Cardiac fibroblast (primary cell): ENCODE results near the gene FXR2.

Experiments used
- DNase-seq, 2 donors: peaks; one replicate each; pipeline versions ENCODE4 v3.0.0 to v3.0.0-alpha.2; 2010; ENCODE audit warnings: low read depth in 2 of 2
- H3K4me3 ChIP-seq, 2 donors: replicated peaks in 1 of 2; 1 replicate in 1 of 2; 2 replicates in 1 of 2; pipeline ENCODE4 v1.5.1; 2011; ENCODE audit warnings: low read depth in 2 of 2, low read length in 2 of 2, mild to moderate bottlenecking in 2 of 2, moderate library complexity in 1 of 2
- CTCF ChIP-seq: IDR thresholded peaks from one replicate; pipeline ENCODE4 v1.5.1; 2011; ENCODE audit warnings: low read depth, mild to moderate bottlenecking, low read length, inconsistent platforms

Gene FXR2

DNA sequence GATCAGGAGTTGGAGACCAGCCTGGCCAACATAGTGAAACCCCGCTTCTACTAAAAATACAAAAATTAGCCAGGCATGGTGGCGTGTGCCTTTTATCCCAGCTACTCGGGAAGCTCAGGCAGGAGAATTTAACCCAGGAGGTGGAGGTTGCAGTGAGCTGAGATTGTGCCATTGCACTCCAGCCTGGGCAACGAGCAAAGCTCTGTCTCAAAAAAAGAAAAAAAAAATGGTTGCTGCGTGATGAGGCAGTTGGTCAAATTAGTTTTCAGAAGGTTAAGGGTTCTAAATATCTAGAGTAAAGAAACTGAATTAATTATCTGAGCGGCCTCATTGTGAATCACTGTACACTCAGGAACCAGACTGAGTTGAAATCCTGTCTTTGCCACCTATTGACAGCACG is 38.7 kb downstream of the FXR2 start:
- peak overlapping the region in 1 of 2 donors; percentile 99 for H3K4me3 ChIP-seq
- no peak for DNase-seq
- TF ChIP-seq CTCF: no peak

DNA sequence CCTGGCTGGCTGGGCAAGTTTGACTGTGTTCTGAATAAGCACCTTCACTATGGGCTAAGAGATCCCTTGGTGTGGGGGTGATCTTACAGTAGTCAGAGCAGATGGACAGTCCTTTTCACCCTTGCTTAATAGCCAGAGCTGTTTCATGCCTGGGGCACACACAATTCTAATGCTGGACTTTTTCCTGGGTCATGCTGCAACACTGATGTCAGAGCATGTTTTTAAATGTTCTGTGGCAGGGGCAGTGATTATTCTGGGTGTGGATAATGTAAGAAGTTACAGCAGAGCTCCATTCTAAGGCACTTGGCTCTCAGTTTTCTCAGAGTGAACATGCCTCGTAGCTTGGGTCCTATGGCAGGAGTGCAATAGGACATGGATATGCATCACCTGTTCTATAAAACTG is 39.2 kb downstream of the FXR2 start:
- DNase-seq: no peak
- no peak for TF ChIP-seq CTCF
- H3K4me3 ChIP-seq: peak overlapping the region in 1 of 2 donors; percentile 99

DNA sequence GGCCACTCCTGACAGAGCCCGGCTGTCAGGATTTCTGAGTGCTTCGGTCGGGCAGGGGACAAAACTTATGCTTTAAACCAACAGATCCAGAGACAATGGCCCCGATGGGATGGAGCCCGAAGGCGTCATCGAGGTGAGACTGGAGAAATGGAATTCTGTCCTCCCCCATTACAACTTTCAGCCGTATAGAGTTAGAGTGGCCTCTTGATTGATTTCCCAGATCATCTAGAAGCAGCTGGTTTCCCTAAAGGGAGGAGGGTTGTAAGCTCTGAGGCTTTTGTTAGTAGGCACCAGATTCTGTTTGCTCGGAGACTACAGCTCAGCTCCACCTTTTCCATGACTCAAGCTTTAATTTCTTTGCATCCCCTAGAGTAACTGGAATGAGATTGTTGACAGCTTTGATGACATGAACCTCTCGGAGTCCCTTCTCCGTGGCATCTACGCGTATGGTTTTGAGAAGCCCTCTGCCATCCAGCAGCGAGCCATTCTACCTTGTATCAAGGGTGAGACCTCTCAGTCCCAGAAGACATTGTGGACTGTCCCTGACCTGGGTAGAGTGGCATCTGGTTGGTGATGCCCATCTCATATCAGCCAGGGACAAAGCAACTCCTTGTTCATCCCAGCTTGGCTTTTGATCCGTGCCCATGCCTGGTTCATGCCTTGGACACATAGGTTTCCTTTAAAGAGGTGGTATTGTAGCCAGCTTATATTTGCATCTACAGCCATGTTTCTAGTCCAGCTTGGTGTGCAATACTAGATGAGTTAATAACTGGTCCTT is 40.3 kb downstream of the FXR2 start:
- peak in 1 of 2 donors; percentile 35 for DNase-seq

DNA sequence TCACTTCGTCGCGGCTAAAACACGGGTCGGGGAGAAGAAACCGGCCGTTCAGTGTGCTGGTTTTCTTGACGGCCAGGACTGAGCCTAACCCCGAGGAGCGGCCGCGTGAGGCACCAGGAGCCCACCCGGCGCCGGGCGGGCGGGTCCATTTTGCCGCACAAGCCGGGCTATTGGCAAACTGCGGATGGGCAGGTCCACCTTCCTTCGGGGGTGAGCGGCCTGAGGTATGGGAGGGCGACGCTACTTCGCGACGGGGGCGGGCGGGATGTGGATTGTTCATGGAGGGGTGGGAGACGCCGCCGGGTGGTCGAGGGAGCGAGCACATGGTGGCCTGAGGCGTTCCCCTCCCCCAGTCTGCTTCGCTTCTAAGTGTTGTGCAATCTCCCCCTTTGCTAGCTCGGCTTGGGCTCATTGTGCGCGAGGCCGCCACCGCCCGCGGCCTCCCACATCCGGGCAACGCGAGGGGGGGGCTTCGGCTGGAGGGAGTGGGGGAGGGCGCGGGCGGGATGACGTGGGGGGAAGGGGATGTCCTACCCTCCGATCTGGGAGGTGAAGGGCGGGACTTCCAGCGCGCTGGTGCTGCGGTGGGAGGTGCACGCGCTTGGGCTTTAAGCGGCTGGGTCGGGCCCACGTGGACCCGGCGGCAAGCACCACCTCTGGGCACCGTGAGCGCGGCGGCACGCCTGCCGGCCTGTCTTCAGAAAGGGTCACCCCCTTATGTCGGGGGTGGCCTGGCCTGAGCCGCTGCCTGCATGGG is 41.2 kb downstream of the FXR2 start:
- peak; percentile 94 to 97 for DNase-seq
- no peak for TF ChIP-seq CTCF
- H3K4me3 ChIP-seq: peak overlapping the region; percentile 98 to 99

More for the DNA sequence above, 40.3 kb downstream of the FXR2 start:
- peak overlapping the region; percentile 98 to 99 for H3K4me3 ChIP-seq
- TF ChIP-seq CTCF: no peak

GRCh38 chr17:7572588-7573323 is 41.9 kb downstream of the FXR2 start:
- TF ChIP-seq CTCF: no peak
- DNase-seq: peak; percentile 100
- H3K4me3 ChIP-seq: peak overlapping the region; percentile 98 to 99

DNA sequence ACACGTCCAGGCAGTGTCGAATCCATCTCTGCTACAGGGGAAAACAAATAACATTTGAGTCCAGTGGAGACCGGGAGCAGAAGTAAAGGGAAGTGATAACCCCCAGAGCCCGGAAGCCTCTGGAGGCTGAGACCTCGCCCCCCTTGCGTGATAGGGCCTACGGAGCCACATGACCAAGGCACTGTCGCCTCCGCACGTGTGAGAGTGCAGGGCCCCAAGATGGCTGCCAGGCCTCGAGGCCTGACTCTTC is 42.4 kb downstream of the FXR2 start:
- no peak for DNase-seq
- peak overlapping the region; percentile 46 to 62 for H3K4me3 ChIP-seq
- TF ChIP-seq CTCF: no peak
